PC-9 (cell line): ENCODE results near the gene KLRB1.

ENCODE experiments used
- EZH2 ChIP-seq: fragments of 200-600 bp; sonication (generic); IDR thresholded peaks from 2 replicates; pipeline ENCODE4 v1.8.0; 2017; ENCODE audit warnings: antibody characterized with exemption, low read depth
- TF ChIP-seq, protein P1 (sequence below): fragments of 200-600 bp; sonication (generic); conservative IDR thresholded peaks from 2 replicates; pipeline ENCODE4 v1.6.1; 2017; ENCODE audit warnings: mixed run types, antibody characterized with exemption, mild to moderate bottlenecking, moderate library complexity

DNA sequence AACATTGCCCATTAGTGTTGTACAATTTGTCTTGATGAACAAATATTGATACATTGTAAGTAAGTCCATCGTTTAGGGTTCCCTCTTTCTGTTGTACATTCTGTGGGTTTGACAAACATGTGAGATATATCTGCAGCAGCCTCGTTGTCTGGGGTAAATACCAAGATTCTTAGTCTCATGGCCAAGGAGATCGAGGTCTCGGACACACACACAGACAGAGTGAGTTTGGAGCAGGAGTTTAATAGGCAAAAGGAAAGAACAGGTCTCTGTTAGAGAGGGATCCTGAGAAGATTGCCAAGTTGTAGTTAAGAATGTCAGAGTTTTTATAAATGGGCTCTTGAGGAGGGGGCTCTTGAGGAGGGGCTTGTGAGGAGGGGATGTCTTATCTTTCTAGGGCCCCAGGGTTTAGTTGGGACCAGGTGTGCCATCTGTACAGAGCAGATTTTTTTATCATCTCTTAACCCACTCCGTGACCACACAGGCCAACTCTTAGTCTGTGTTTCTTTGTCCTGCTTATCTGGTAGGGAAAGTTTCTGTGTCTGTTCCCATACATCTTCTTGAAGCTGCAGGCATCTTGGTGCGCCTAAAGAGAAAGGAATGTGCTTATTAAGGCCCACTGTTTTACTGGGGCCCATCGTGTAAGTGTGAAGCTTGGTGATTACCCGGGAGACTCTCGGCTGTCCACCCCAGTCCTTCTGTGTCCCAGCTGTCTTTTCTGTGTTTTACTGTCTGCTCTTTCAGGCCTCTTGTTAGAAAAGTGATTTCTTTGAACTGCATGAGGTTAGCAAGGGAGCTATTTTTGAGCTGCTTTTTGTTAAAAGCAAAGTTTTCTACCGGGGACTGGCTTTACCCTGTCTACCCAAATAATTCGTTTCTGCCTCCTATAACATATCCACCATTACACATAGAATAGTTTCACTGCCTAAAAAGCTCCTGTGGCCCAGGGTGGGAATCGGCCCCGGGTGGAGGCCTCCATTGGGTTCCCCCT is 39.4 kb upstream of the KLRB1 start:
- TF ChIP-seq, protein P1, sequence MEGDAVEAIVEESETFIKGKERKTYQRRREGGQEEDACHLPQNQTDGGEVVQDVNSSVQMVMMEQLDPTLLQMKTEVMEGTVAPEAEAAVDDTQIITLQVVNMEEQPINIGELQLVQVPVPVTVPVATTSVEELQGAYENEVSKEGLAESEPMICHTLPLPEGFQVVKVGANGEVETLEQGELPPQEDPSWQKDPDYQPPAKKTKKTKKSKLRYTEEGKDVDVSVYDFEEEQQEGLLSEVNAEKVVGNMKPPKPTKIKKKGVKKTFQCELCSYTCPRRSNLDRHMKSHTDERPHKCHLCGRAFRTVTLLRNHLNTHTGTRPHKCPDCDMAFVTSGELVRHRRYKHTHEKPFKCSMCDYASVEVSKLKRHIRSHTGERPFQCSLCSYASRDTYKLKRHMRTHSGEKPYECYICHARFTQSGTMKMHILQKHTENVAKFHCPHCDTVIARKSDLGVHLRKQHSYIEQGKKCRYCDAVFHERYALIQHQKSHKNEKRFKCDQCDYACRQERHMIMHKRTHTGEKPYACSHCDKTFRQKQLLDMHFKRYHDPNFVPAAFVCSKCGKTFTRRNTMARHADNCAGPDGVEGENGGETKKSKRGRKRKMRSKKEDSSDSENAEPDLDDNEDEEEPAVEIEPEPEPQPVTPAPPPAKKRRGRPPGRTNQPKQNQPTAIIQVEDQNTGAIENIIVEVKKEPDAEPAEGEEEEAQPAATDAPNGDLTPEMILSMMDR = no peak
- TF ChIP-seq EZH2 = no peak
